MCF 10A (cell line): ENCODE data around the gene ARMC9. TPM values are rescaled to one million over a fixed set of nuclear protein-coding genes. Genes with fewer than 3 reads are reported as not detected.

Experiments
- BruUV-seq: library from RNA; stranded (reverse); fragments of 400-500 nt; replicated peaks from 2 replicates; lab custom pipeline; 2021; lab: Mats Ljungman, UMichigan
- CTCF ChIA-PET: fragments of 300-600 bp; sonication (Branson Sonifier 250); formaldehyde crosslinking; extraction: SDS; loops from one replicate; lab custom pipeline; 2021; ENCODE audit warnings: antibody characterized with exemption, inconsistent platforms; lab: Yijun Ruan, JAX
- POLR2A ChIA-PET: fragments of 300-600, 350-650 bp; sonication (Branson Sonifier 250); formaldehyde crosslinking; extraction: SDS; loops from one replicate; lab custom pipeline; 2020; ENCODE audit warnings: antibody characterized with exemption, inconsistent platforms; lab: Yijun Ruan, JAX
- DNase-seq: peaks from one replicate; pipeline ENCODE4 v3.0.0-alpha.2; 2018; ENCODE audit not compliant: unreplicated experiment
- H3K27ac Mint-ChIP-seq: one replicate; pipeline ENCODE4 v1.8.0; 2022; ENCODE audit warnings: mild to moderate bottlenecking, low read depth, mixed read lengths; ENCODE audit not compliant: unreplicated experiment
- H3K27me3 Mint-ChIP-seq: one replicate; pipeline ENCODE4 v1.8.0; 2022; ENCODE audit warnings: mixed read lengths; ENCODE audit not compliant: insufficient read depth, unreplicated experiment
- H3K36me3 Mint-ChIP-seq: one replicate; pipeline ENCODE4 v1.8.0; 2022; ENCODE audit warnings: mild to moderate bottlenecking, moderate library complexity, mixed read lengths; ENCODE audit not compliant: insufficient read depth, unreplicated experiment
- H3K4me1 Mint-ChIP-seq: one replicate; pipeline ENCODE4 v1.8.0; 2022; ENCODE audit warnings: mixed read lengths; ENCODE audit not compliant: insufficient read depth, unreplicated experiment
- H3K4me3 Mint-ChIP-seq: one replicate; pipeline ENCODE4 v1.8.0; 2022; ENCODE audit warnings: mild to moderate bottlenecking, moderate library complexity, mixed read lengths; ENCODE audit not compliant: unreplicated experiment
- H3K9me3 Mint-ChIP-seq: one replicate; pipeline ENCODE4 v1.8.0; 2022; ENCODE audit warnings: mixed read lengths; ENCODE audit not compliant: unreplicated experiment
- CTCF ChIP-seq: fragments of 200-600 bp; IDR thresholded peaks from one replicate; pipeline ENCODE4 v1.8.0; 2022; ENCODE audit warnings: antibody characterized with exemption, mild to moderate bottlenecking; ENCODE audit not compliant: unreplicated experiment
- intact Hi-C: fragments of 100-400 bp; cut with micrococcal nuclease; formaldehyde crosslinking; loops from 2 replicates; pipeline ENCODE4 v1.14.1; 2022
- total RNA-seq: library from RNA; stranded (reverse); gene quantifications from 2 replicates; pipeline ENCODE4 v1.2.3, GENCODE V29; 2022

ARMC9 gene
- total RNA-seq, 1 experiment from 2014 or later, result 16.5 TPM

DNA sequence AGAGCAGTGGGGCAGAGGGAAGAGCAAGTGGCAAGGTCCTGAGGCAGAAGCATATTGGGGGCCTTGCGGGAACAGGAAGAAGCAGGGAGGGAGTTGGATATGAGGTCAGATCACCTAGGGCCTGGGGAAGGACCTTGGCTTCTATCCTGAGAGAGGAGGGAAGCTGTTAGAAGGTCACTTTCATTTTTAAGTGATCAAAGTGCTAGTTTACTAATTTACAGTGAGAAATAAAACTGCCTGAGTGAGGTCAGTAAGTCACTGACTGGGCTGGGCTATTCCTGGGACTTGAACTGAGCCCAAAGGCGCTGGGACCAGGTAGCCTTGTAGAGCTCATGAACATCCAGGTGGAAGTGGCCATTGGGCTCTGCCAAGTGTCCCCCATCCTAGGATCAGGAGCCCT lies 120.5 kb downstream of the ARMC9 start:
- no TSS peak for BruUV-seq
- no peak for TF ChIP-seq CTCF
- Mint-ChIP-seq H3K4me1 (no peaks in the 10 kb centered on the region), H3K27me3 (no peaks in the 10 kb centered on the region), H3K27ac (no peak overlapping the region), H3K9me3 (no peaks in the 10 kb centered on the region), H3K36me3 (no peaks in the 10 kb centered on the region), H3K4me3 (no peak overlapping the region)
- CTCF ChIA-PET, result no interaction called here
- POLR2A ChIA-PET, result no interaction called here
- no peak for DNase-seq
- intact Hi-C loops, result no loop called here

DNA sequence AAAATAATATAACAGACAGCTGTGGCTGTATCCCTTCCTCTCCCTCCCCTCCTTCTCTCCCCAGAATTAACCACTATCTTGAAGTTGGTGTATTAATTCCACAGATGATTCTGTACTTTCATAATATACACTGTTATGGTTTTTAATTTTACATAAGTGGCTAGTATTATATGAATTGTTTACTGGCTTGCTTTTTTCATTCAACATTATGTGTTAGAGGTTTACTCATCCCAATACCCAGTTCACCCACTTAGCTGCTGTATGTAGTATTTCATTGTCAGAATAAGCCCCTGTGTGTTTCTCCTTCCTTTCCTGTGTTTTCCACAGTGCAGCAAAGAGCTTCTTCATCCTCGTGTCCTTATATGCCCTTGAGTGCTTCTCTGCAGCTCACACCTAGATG lies 121.4 kb downstream of the ARMC9 start:
- no peak for DNase-seq
- BruUV-seq, result no TSS peak
- Mint-ChIP-seq H3K4me1 (no peaks in the 10 kb centered on the region), H3K4me3 (no peak overlapping the region), H3K27me3 (no peaks in the 10 kb centered on the region), H3K9me3 (no peaks in the 10 kb centered on the region), H3K27ac (peak overlapping the region; percentile 75), H3K36me3 (no peaks in the 10 kb centered on the region)
- intact Hi-C loops, result no loop called here
- TF ChIP-seq CTCF, result no peak
- ChIA-PET POLR2A (no interaction called here), CTCF (interaction anchor here (0.6 to 0.7 kb wide), 3 partner anchors 22 to 1777 kb away, joined by 3 read pairs; no protein-coding TSS in a partner anchor)

DNA sequence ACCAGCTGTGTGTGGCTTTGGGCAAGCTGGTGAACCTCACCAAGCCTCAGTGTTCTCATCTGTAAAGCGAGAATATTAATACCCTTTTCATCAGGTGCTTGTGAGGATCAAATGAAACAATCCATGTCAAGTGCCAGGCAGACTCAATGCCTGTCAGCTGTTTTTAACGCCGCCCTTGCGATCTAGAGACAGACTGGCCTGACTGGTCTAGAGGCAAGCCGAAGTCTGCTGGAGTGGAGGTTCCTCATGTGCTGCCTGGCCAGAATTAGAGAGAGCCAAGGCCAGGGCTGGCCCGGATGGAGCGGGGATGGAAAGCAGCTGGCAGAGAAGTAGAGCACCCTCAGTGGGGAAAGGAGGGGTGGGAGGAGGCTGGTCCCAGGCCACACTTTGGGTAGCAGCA lies 122.6 kb downstream of the ARMC9 start:
- no TSS peak for BruUV-seq
- Mint-ChIP-seq H3K36me3 (peaks cover 4% of the 10 kb centered on the region), H3K4me3 (no peak overlapping the region), H3K27ac (no peak overlapping the region), H3K9me3 (no peaks in the 10 kb centered on the region), H3K27me3 (no peaks in the 10 kb centered on the region), H3K4me1 (no peaks in the 10 kb centered on the region)
- POLR2A ChIA-PET, result interaction anchor here (0.7 kb wide), 1 partner anchor 257 kb away, joined by 3 read pairs; no protein-coding TSS in a partner anchor
- intact Hi-C loops, result no loop called here
- CTCF ChIA-PET, result interaction anchor here (0.6 kb wide), 1 partner anchor 40 kb away, joined by 3 read pairs; no protein-coding TSS in a partner anchor
- TF ChIP-seq CTCF, result no peak
- no peak for DNase-seq

- ChIA-PET CTCF (interaction anchor here (0.6 kb wide), 1 partner anchor 41 kb away, joined by 3 read pairs; no protein-coding TSS in a partner anchor), POLR2A (no interaction called here)
- H3K27ac Mint-ChIP-seq, result no peak overlapping the region
- H3K27me3 Mint-ChIP-seq, result no peaks in the 10 kb centered on the region
- DNase-seq, result no peak
- H3K4me1 Mint-ChIP-seq, result no peaks in the 10 kb centered on the region
- H3K36me3 Mint-ChIP-seq, result peaks cover 4% of the 10 kb centered on the region
- BruUV-seq, result no TSS peak
- TF ChIP-seq CTCF, result no peak
- H3K4me3 Mint-ChIP-seq, result no peak overlapping the region
- intact Hi-C loops, result no loop called here
- H3K9me3 Mint-ChIP-seq, result no peaks in the 10 kb centered on the region
Measured at GRCh38 chr2:231321556-231322334, 123.3 kb downstream of the ARMC9 start.
